Panc1 (cell line): Measurements from ENCODE around the gene VEZF1. TPM values are rescaled to one million over a fixed set of nuclear protein-coding genes. Genes with fewer than 3 reads are reported as not detected.

Source experiments
- ATAC-seq: fragments of 200-7000 bp; cut with Tn5 transposase; 2 replicates; pipeline ENCODE4 v1.9.1; 2020; ENCODE audit warnings: mild to moderate bottlenecking, moderate library complexity
- BruUV-seq: library from RNA; stranded (reverse); fragments of 400-500 nt; replicated peaks from 2 replicates; lab custom pipeline; 2021; lab: Mats Ljungman, UMichigan
- CTCF ChIA-PET: fragments of 300-600 bp; sonication (Branson Sonifier 250); formaldehyde crosslinking; loops from one replicate; lab custom pipeline; 2022; ENCODE audit warnings: antibody characterized with exemption; lab: Charles Lee
- POLR2A ChIA-PET: fragments of 300-600 bp; sonication (Branson Sonifier 250); formaldehyde crosslinking; loops from one replicate; lab custom pipeline; 2022; ENCODE audit warnings: antibody characterized with exemption; lab: Charles Lee
- DNase-seq: peaks from one replicate; pipeline ENCODE4 v3.0.0-alpha.2; 2010; ENCODE audit warnings: low read depth, low spot score
- H3K27ac ChIP-seq: 2 replicates; pipeline ENCODE4 v1.5.1; 2011; ENCODE audit warnings: mild to moderate bottlenecking, low read length, inconsistent platforms
- H3K27me3 ChIP-seq: fragments of 200-500 bp; sonication (Bioruptor generic); 2 replicates; pipeline ENCODE4 v1.6.0; 2014; ENCODE audit warnings: low read length, inconsistent platforms; ENCODE audit not compliant: control insufficient read depth, insufficient read depth
- H3K36me3 ChIP-seq: fragments of 200-500 bp; sonication (Bioruptor generic); 2 replicates; pipeline ENCODE4 v1.5.1; 2014; ENCODE audit warnings: inconsistent platforms, mild to moderate bottlenecking, low read length, moderate library complexity; ENCODE audit not compliant: control insufficient read depth, insufficient read depth
- H3K4me1 ChIP-seq: 2 replicates; pipeline ENCODE4 v1.5.1; 2011; ENCODE audit warnings: inconsistent platforms, mild to moderate bottlenecking, low read length, moderate library complexity; ENCODE audit not compliant: control insufficient read depth, insufficient read depth
- H3K4me3 ChIP-seq, 2 experiments: 2 replicates each; pipeline ENCODE4 v1.5.1; 2011 to 2012; ENCODE audit warnings: low read depth in 2 of 2, low read length in 2 of 2, mild to moderate bottlenecking in 2 of 2, inconsistent platforms in 1 of 2, moderate library complexity in 1 of 2
- H3K9me3 ChIP-seq: fragments of 200-500 bp; sonication (Bioruptor generic); 2 replicates; pipeline ENCODE4 v1.5.1; 2014; ENCODE audit warnings: low read depth, mild to moderate bottlenecking, inconsistent platforms, low read length, moderate library complexity; ENCODE audit not compliant: control insufficient read depth, insufficient read depth
- CTCF ChIP-seq: fragments of 450-650 bp; IDR thresholded peaks from 2 replicates; pipeline ENCODE4 v1.5.1; 2017; ENCODE audit warnings: mild to moderate bottlenecking
- POLR2AphosphoS5 ChIP-seq: IDR thresholded peaks from 2 replicates; pipeline ENCODE4 v1.6.1; 2012; ENCODE audit warnings: mild to moderate bottlenecking, low read depth, low read length, moderate library complexity
- REST ChIP-seq, 2 experiments: IDR thresholded peaks; 2 replicates each; pipeline ENCODE4 v1.6.1; 2011 to 2012; ENCODE audit warnings: low read depth in 2 of 2, control low read depth in 1 of 2, low read length in 1 of 2, mild to moderate bottlenecking in 1 of 2, moderate library complexity in 1 of 2; ENCODE audit not compliant: insufficient read depth in 1 of 2
- TCF7L2 ChIP-seq: IDR thresholded peaks from 2 replicates; pipeline ENCODE4 v1.6.1; 2011; ENCODE audit warnings: mild to moderate bottlenecking, low read depth, low read length, inconsistent platforms
- in situ Hi-C: cut with HindIII; loops from 2 replicates; pipeline ENCODE4 v1.10.0; 2016; ENCODE audit warnings: low sequenced_read_pairs, low pct_unique_long_range_greater_than_20kb
- intact Hi-C: fragments of 100-400 bp; cut with micrococcal nuclease; formaldehyde crosslinking; loops from one replicate; pipeline ENCODE4 v1.10.0; 2022; ENCODE audit not compliant: unreplicated experiment
- total RNA-seq: library from RNA; stranded (reverse); gene quantifications from one replicate; pipeline ENCODE4 v1.2.1, GENCODE V29; 2021; ENCODE audit not compliant: unreplicated experiment

The VEZF1 gene
- total RNA-seq, 1 experiment from 2014 or later: 73.5 TPM

GRCh38 chr17:57957120-57957850, 30.8 kb downstream of the VEZF1 start:
- intact Hi-C loops: no loop called here
- in situ Hi-C loops: no loop called here
- no peak for DNase-seq
- ATAC-seq: no peak
- no peaks in the 10 kb centered on the region for H3K27me3 ChIP-seq
- peaks cover 53% of the 10 kb centered on the region for H3K4me1 ChIP-seq
- no peaks in the 10 kb centered on the region; the same call in 1 of the 2 replicates for H3K36me3 ChIP-seq
- peak overlapping the region; percentile 63 for H3K27ac ChIP-seq
- ChIA-PET POLR2A (interaction anchor here (0.6 kb wide), 1 partner anchor 13 kb away, joined by 3 read pairs; no protein-coding TSS in a partner anchor), CTCF (no interaction called here)
- H3K9me3 ChIP-seq: no peaks in the 10 kb centered on the region
- H3K4me3 ChIP-seq: no peak overlapping the region
- TF ChIP-seq TCF7L2 (no peak), CTCF (no peak)
- BruUV-seq: no TSS peak

GRCh38 chr17:57956291-57957119, 31.5 kb downstream of the VEZF1 start:
- H3K4me1 ChIP-seq: peaks cover 60% of the 10 kb centered on the region
- intact Hi-C loops: no loop called here
- H3K27ac ChIP-seq: peak overlapping the region; percentile 85
- BruUV-seq: no TSS peak
- no peaks in the 10 kb centered on the region for H3K27me3 ChIP-seq
- in situ Hi-C loops: no loop called here
- TF ChIP-seq REST (IDR thresholded peaks at IDR 0.05; ENCODE audit: insufficient read depth in 1 of 2, low read depth in 2 of 2, low read length in 1 of 2) (no peak), TCF7L2 (no peak), POLR2AphosphoS5 (0 out of 2 replicates have a peak, but pooled peaks have one; percentile 13)
- ChIA-PET POLR2A (interaction anchor here (0.5 kb wide), 1 partner anchor 102 kb away, joined by 12 read pairs; no protein-coding TSS in a partner anchor), CTCF (interaction anchor here (1.0 to 1.2 kb wide), 2 partner anchors 34 to 98 kb away, joined by 3 to 4 read pairs; no protein-coding TSS in a partner anchor)
- DNase-seq: no peak
- H3K9me3 ChIP-seq: no peaks in the 10 kb centered on the region
- H3K4me3 ChIP-seq: peak overlapping the region in 1 of 2 experiments; percentile 81; a peak in 3 of 4 replicates
- H3K36me3 ChIP-seq: no peaks in the 10 kb centered on the region; the same call in 1 of the 2 replicates
- ATAC-seq: no peak
